Hematopoietic multipotent progenitor cell treated with erythropoietin and hydrocortisone succinate and interleukin-3 and kit ligand, for 6 days (in vitro differentiated cells): ENCODE data around the gene TSPAN12.

Experiments
- DNase-seq: peaks from one replicate; pipeline ENCODE4 v3.0.0-alpha.2; 2015

The TSPAN12 gene

GRCh38 chr7:120738816-120739215 is 119.1 kb downstream of the TSPAN12 start:
- DNase-seq, result no peak
